GM12878 (cell line): Measurements from ENCODE around the gene NFAT5. TPM values are rescaled to one million over a fixed set of nuclear protein-coding genes. Genes with fewer than 3 reads are reported as not detected.
"Not testable (repeated sequence)": the region's sequence is repeated elsewhere in the genome, so short reads cannot be mapped to it uniquely, and the experiment has no call there.

ENCODE experiments used
- ATAC-seq: fragments of 200-7000 bp; cut with Tn5 transposase; 3 replicates; pipeline ENCODE4 v1.9.1; 2020; ENCODE audit warnings: mild to moderate bottlenecking, moderate library complexity
- BruUV-seq: library from RNA; stranded (reverse); fragments of 400-500 nt; replicated peaks from 2 replicates; lab custom pipeline; 2021; lab: Mats Ljungman, UMichigan
- CTCF ChIA-PET: fragments of 300-600 bp; sonication (Branson Sonifier 250); formaldehyde crosslinking; extraction: SDS; loops from one replicate; lab custom pipeline; 2021; ENCODE audit warnings: inconsistent platforms; lab: Yijun Ruan, JAX
- POLR2A ChIA-PET: fragments of 350-600 bp; formaldehyde crosslinking; extraction: SDS; loops from one replicate; lab custom pipeline; 2021; ENCODE audit warnings: inconsistent platforms; lab: Charles Lee
- RAD21 ChIA-PET: fragments of 300-600 bp; sonication (Branson Sonifier 250); formaldehyde crosslinking; loops from one replicate; lab custom pipeline; 2023; ENCODE audit warnings: antibody characterized with exemption; ENCODE audit not compliant: unreplicated experiment; lab: Charles Lee
- SMC1A ChIA-PET: fragments of 300-600 bp; sonication (Branson Sonifier 250); formaldehyde crosslinking; loops from one replicate; lab custom pipeline; 2023; ENCODE audit not compliant: unreplicated experiment, uncharacterized antibody; lab: Charles Lee
- DNase-seq: peaks from one replicate; pipeline ENCODE4 v3.0.0-alpha.2; 2011; ENCODE audit warnings: low read depth, low spot score
- FAIRE-seq: peaks from 3 replicates; lab custom pipeline; 2011; peaks lifted over from hg19 to GRCh38; lab: Jason Lieb, UNC
- H2AFZ ChIP-seq: 2 replicates; pipeline ENCODE4 v1.6.0; 2011; ENCODE audit warnings: low read depth, low read length, control low read depth; ENCODE audit not compliant: control insufficient read depth
- H3K27ac ChIP-seq: 2 replicates; pipeline ENCODE4 v1.5.1; 2011; ENCODE audit warnings: control low read depth; ENCODE audit not compliant: control insufficient read depth, insufficient read depth
- H3K27me3 ChIP-seq, 2 experiments: replicated peaks in 1 of 2; 2 replicates each; pipeline versions ENCODE4 v1.6.0 to v1.6.1; 2011; ENCODE audit warnings: low read length in 1 of 2; ENCODE audit not compliant: control insufficient read depth in 2 of 2, insufficient read depth in 2 of 2
- H3K36me3 ChIP-seq, 2 experiments: 2 replicates each; pipeline ENCODE4 v1.5.1; 2011; ENCODE audit warnings: low read length in 1 of 2; ENCODE audit not compliant: control insufficient read depth in 2 of 2, insufficient read depth in 2 of 2
- H3K4me1 ChIP-seq: 2 replicates; pipeline ENCODE4 v1.6.1; 2011; ENCODE audit warnings: mild to moderate bottlenecking, low read length, moderate library complexity, mixed read lengths; ENCODE audit not compliant: control insufficient read depth, insufficient read depth
- H3K4me2 ChIP-seq: 2 replicates; pipeline ENCODE4 v1.6.0; 2011; ENCODE audit warnings: control low read depth; ENCODE audit not compliant: control insufficient read depth, insufficient read depth
- H3K4me3 ChIP-seq: fragments of 200-600 bp; sonication (generic); 2 replicates; pipeline ENCODE4 v1.5.1; 2016
- H3K79me2 ChIP-seq: 2 replicates; pipeline ENCODE4 v1.6.0; 2011; ENCODE audit warnings: low read length; ENCODE audit not compliant: control insufficient read depth, insufficient read depth
- H3K9ac ChIP-seq: 2 replicates; pipeline ENCODE4 v1.8.0; 2011; ENCODE audit warnings: low read length, control low read depth, mixed read lengths; ENCODE audit not compliant: control insufficient read depth, insufficient read depth
- H3K9me3 ChIP-seq: replicated peaks from 3 replicates; pipeline ENCODE4 v1.5.1; 2011; ENCODE audit warnings: mild to moderate bottlenecking, low read length; ENCODE audit not compliant: control insufficient read depth, insufficient read depth
- H4K20me1 ChIP-seq: 2 replicates; pipeline ENCODE4 v1.6.0; 2011; ENCODE audit not compliant: control insufficient read depth, insufficient read depth
- CBX5 ChIP-seq: sonication (generic); IDR thresholded peaks from 2 replicates; pipeline ENCODE4 v1.6.1; 2016; ENCODE audit warnings: low read depth, moderate library complexity, mild to moderate bottlenecking, inconsistent platforms
- MXI1 ChIP-seq: fragments of 150-350 bp; IDR thresholded peaks from 2 replicates; pipeline ENCODE4 v1.6.1; 2011; ENCODE audit warnings: low read depth, mild to moderate bottlenecking, inconsistent platforms, low read length, improper control_type of control experiment
- MYB ChIP-seq: fragments of 150-350 bp; IDR thresholded peaks from 2 replicates; pipeline ENCODE4 v1.6.1; 2014; ENCODE audit warnings: mild to moderate bottlenecking, low read depth, low read length, borderline replicate concordance
- SKIL ChIP-seq: fragments of 450-650 bp; IDR thresholded peaks from 2 replicates; pipeline ENCODE4 v1.6.1; 2017; ENCODE audit warnings: mild to moderate bottlenecking, low read depth, inconsistent platforms; ENCODE audit not compliant: poor library complexity, severe bottlenecking
- SP1 ChIP-seq: IDR thresholded peaks from one replicate; pipeline ENCODE4 v1.6.1; 2011; ENCODE audit warnings: low read depth, low read length
- ZNF592 ChIP-seq: fragments of 450-650 bp; IDR thresholded peaks from 2 replicates; pipeline ENCODE4 v1.6.1; 2017; ENCODE audit warnings: mild to moderate bottlenecking, moderate library complexity
- WGBS: methylation state at CpG from one replicate; pipeline ENCODE4 v1.1.6; 2016; ENCODE audit warnings: low lambda C conversion rate; ENCODE audit not compliant: insufficient replicate concordance, insufficient coverage; ENCODE audit errors: missing lambda C conversion rate; 5-methylcytosine and 5-hydroxymethylcytosine counted together
- in situ Hi-C: fragments of 300-500 bp; cut with MboI; formaldehyde crosslinking; loops from 9 replicates; pipeline ENCODE4 v1.14.3; 2018; ENCODE audit warnings: mixed read lengths
- intact Hi-C: fragments of 100-400 bp; cut with micrococcal nuclease; formaldehyde crosslinking; loops from one replicate; pipeline ENCODE4 v1.14.2; 2022; ENCODE audit not compliant: unreplicated experiment
- polyA plus RNA-seq, 11 experiments: library from polyadenylated mRNA; depleted of rRNA in 4 of 11; unstranded in 6 of 11; stranded (reverse) in 5 of 11; fragments of >200 nt; fragmentation: Nextera tagmentation in 4 of 11; fragmentation: Illumina TruSeq in 1 of 11; extraction: Ambion mirVana in 4 of 11; extraction: Trizol in 1 of 11; gene quantifications; 1 replicate in 1 of 11; 2 replicates in 10 of 11; pipeline versions ENCODE4 v1.2.1 to v1.2.3, GENCODE V29; 2011 to 2016; ENCODE audit warnings: inconsistent platforms in 2 of 11, missing spikeins in 2 of 11, low read depth in 1 of 11
- total RNA-seq, 4 experiments: library from RNA; depleted of rRNA in 3 of 4; stranded (reverse); fragments of >200 nt in 3 of 4; fragmentation: Illumina TruSeq in 1 of 4; extraction: Trizol in 1 of 4; gene quantifications; 2 replicates each; pipeline versions ENCODE4 v1.2.1 to v1.2.3, GENCODE V29; 2013 to 2021
- TF ChIP-seq, protein P1 (sequence below): IDR thresholded peaks from 2 replicates; pipeline ENCODE4 v1.6.1; 2012; ENCODE audit warnings: low read length, inconsistent platforms

Gene NFAT5
- total and polyA plus RNA-seq, 10 of the 15 experiments (the other 5 are each of a cell fraction or from before 2014, with no cell fraction given) = 0.58 to 31.5 (median 12.7) TPM

- no peak for TF ChIP-seq SKIL
Measured at GRCh38 chr16:69559164-69559563, 6.6 kb upstream of the NFAT5 start (continued).

GRCh38 chr16:69561367-69561766, 4.4 kb upstream of the NFAT5 start:
- H3K4me2 ChIP-seq, in situ Hi-C loops, BruUV-seq, ATAC-seq, H3K36me3 ChIP-seq, H3K27ac ChIP-seq, H4K20me1 ChIP-seq, CTCF ChIA-PET, H3K9ac ChIP-seq, H3K4me3 ChIP-seq, FAIRE-seq, H2AFZ ChIP-seq, H3K27me3 ChIP-seq, H3K9me3 ChIP-seq, DNase-seq, H3K4me1 ChIP-seq: not testable (repeated sequence)
- peaks cover 18% of the 10 kb centered on the region for H3K79me2 ChIP-seq
- SMC1A ChIA-PET = interaction anchor here (1.1 kb wide), 1 partner anchor 23 kb away, joined by 3 read pairs; no protein-coding TSS in a partner anchor
- POLR2A ChIA-PET = interaction anchor here (0.6 to 1.2 kb wide), 3 partner anchors 10 to 148 kb away, joined by 3 to 4 read pairs (median 4); no protein-coding TSS in a partner anchor
- WGBS = 94% methylated on average over 2 of the region's 2 CpGs
- intact Hi-C loops = loop anchor here (5.0 to 10.0 kb wide), 2 partner anchors 39 to 873 kb away; partner anchors contain the start of gene ST3GAL2
- RAD21 ChIA-PET = interaction anchor here (0.6 kb wide), 1 partner anchor 33 kb away, joined by 3 read pairs; no protein-coding TSS in a partner anchor

DNA sequence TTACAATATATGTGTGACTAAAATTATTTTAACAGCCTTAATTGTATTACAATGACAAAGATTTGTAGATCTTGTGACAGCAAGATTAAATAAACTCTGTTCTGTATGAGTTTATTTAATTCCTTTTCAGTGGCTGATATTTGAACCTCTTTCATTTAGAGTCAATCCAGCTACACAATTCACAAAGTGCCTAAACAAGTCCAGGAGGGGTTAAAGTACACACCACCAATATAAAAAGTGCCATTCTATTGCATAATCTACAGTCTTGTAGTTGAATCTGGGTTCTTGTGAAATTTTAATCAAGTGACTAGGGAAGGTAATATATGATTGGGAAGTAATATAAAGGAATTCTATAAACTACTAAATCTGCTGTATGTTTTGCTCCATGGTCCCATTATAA, 3.9 kb upstream of the NFAT5 start:
- RAD21 ChIA-PET = no interaction called here
- ATAC-seq (no peak), FAIRE-seq (no peak), DNase-seq (no peak)
- H4K20me1 ChIP-seq = no peaks in the 10 kb centered on the region
- H3K4me1 ChIP-seq = no peaks in the 10 kb centered on the region; the same call in 1 of the 2 replicates
- peaks cover 23% of the 10 kb centered on the region for H3K79me2 ChIP-seq
- CTCF ChIA-PET = no interaction called here
- POLR2A ChIA-PET = interaction anchor here (0.6 to 1.2 kb wide), 2 partner anchors 11 to 29 kb away, joined by 3 to 4 read pairs; no protein-coding TSS in a partner anchor
- H3K9me3 ChIP-seq = no peaks in the 10 kb centered on the region; the same call in 2 of the 3 replicates
- SMC1A ChIA-PET = no interaction called here
- no peak overlapping the region for H3K4me2 ChIP-seq
- intact Hi-C loops (loop anchor here (5.0 to 10.0 kb wide), 2 partner anchors 40 to 873 kb away; partner anchors contain the start of gene ST3GAL2), in situ Hi-C loops (no loop called here)
- H3K27me3 ChIP-seq = no peaks in the 10 kb centered on the region
- BruUV-seq = no TSS peak
- H3K36me3 ChIP-seq = no peaks in the 10 kb centered on the region
- no peak overlapping the region for H3K27ac ChIP-seq
- H2AFZ ChIP-seq = no peak overlapping the region
- no peak overlapping the region for H3K9ac ChIP-seq
- no peak overlapping the region for H3K4me3 ChIP-seq
- TF ChIP-seq MXI1 = no peak
- TF ChIP-seq ZNF592 = no peak
- TF ChIP-seq, protein P1, sequence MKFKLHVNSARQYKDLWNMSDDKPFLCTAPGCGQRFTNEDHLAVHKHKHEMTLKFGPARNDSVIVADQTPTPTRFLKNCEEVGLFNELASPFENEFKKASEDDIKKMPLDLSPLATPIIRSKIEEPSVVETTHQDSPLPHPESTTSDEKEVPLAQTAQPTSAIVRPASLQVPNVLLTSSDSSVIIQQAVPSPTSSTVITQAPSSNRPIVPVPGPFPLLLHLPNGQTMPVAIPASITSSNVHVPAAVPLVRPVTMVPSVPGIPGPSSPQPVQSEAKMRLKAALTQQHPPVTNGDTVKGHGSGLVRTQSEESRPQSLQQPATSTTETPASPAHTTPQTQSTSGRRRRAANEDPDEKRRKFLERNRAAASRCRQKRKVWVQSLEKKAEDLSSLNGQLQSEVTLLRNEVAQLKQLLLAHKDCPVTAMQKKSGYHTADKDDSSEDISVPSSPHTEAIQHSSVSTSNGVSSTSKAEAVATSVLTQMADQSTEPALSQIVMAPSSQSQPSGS = no peak
- no peak for TF ChIP-seq CBX5
- no peak for TF ChIP-seq MYB
- TF ChIP-seq SP1 = no peak
